ENCODE data around the gene FHAD1.

- TF ChIP-seq CTCF (IDR thresholded peaks at IDR 0.05) = peak; percentile 73 to 97 (median 95)
- TF ChIP-seq POLR2A (IDR thresholded peaks at IDR 0.05) = no peak
Observed at GRCh38 chr1:15430787-15431570, 184.0 kb downstream of the FHAD1 start.

Measured in Peyer's patch (tissue), 4 donors.